Measurements from ENCODE around the gene KCTD10. TPM values are rescaled to one million over a fixed set of nuclear protein-coding genes. Genes with fewer than 3 reads are reported as not detected.

The KCTD10 gene
- total and polyA plus RNA-seq, 2 of the 13 experiments (the other 11 are each of a cell fraction or from before 2014, with no cell fraction given), result 6.9 to 25.4 TPM

DNA sequence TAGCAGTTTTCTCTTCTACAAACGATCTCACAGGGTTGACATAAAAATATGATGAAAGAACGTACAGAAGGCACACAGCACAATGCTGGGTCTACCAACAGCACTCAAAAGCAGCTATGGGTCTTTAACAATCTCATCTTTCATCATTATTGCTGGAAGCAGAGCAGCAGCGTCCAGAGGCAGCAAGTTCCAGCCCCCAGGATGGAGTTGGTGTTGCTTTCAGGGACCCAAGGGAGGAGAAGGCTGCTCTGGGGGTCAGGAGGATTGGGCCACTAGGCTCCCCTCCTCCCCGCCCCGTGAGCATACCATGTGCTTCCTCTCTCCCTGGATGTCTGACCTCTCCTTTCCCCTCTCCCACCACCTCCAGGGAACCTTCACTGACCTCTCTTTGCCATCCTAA, 13.3 kb downstream of the KCTD10 start (continued):
- TF ChIP-seq RORA (CRISPR knock-in tag; IDR thresholded peaks at IDR 0.05) (no peak), ZNF703 (CRISPR knock-in tag; IDR thresholded peaks at IDR 0.05; ENCODE audit: borderline replicate concordance) (no peak)

- peak overlapping the region; percentile 38 for H3K27ac ChIP-seq (ENCODE audit: extremely low read length, insufficient read depth, low read length)
- H4K20me1 ChIP-seq (ENCODE audit: insufficient read depth, low read length), result no peaks in the 10 kb centered on the region; the same call in 1 of the 2 replicates
- TF ChIP-seq, protein P1, sequence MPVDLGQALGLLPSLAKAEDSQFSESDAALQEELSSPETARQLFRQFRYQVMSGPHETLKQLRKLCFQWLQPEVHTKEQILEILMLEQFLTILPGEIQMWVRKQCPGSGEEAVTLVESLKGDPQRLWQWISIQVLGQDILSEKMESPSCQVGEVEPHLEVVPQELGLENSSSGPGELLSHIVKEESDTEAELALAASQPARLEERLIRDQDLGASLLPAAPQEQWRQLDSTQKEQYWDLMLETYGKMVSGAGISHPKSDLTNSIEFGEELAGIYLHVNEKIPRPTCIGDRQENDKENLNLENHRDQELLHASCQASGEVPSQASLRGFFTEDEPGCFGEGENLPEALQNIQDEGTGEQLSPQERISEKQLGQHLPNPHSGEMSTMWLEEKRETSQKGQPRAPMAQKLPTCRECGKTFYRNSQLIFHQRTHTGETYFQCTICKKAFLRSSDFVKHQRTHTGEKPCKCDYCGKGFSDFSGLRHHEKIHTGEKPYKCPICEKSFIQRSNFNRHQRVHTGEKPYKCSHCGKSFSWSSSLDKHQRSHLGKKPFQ (CRISPR knock-in tag; IDR thresholded peaks at IDR 0.05; ENCODE audit: insufficient replicate concordance), result no peak
- peak; percentile 77 for TF ChIP-seq SRF (IDR thresholded peaks at IDR 0.05; ENCODE audit: low read depth, low read length)
- BruUV-seq (replicated peaks), result no TSS peak
- no peak overlapping the region for H3K4me3 ChIP-seq (replicated peaks in 1 of 3; ENCODE audit: insufficient read depth in 1 of 3, low read depth in 2 of 3, low read length in 3 of 3)
- CTCF ChIA-PET (ENCODE audit: low intra/inter-chr PET ratio, low total read pairs), result no interaction called here
- intact Hi-C loops (cut with micrococcal nuclease; ENCODE audit: unreplicated experiment), result no loop called here
- WGBS (ENCODE audit: low lambda C conversion rate), result 42% methylated on average over 14 of the region's 14 CpGs
- DNase-seq (ENCODE audit: low spot score), result peak; percentile 63
- H3K4me1 ChIP-seq (ENCODE audit: insufficient read depth, low read length), result peaks cover 39% of the 10 kb centered on the region
- peak; percentile 47 for ATAC-seq
- H2AFZ ChIP-seq (ENCODE audit: low read length), result no peak overlapping the region
- peak overlapping the region; percentile 67 for H3K4me2 ChIP-seq (ENCODE audit: low read depth, low read length)
- peaks cover 18% of the 10 kb centered on the region for H3K79me2 ChIP-seq (ENCODE audit: insufficient read depth, low read length)
- in situ Hi-C loops (cut with HindIII; ENCODE audit: extremely low pct_ligation_motif_present, low pct_unique_long_range_greater_than_20kb), result no loop called here
- H3K27me3 ChIP-seq (ENCODE audit: control insufficient read depth in 1 of 2, insufficient read depth in 2 of 2, low read length in 2 of 2), result no peaks in the 10 kb centered on the region
- H3K36me3 ChIP-seq (replicated peaks in 1 of 2; ENCODE audit: control insufficient read depth in 1 of 2, insufficient read depth in 2 of 2, low read length in 2 of 2), result peaks cover 15 to 44% of the 10 kb centered on the region in 2 experiments
- no peak overlapping the region; the same call in none of the 2 replicates for H3K9ac ChIP-seq (ENCODE audit: insufficient read depth, low read depth, low read length)
- no peaks in the 10 kb centered on the region for H3K9me3 ChIP-seq (ENCODE audit: low read length)
- POLR2A ChIA-PET, result interaction anchor here (1.5 to 2.9 kb wide), 3 partner anchors 14 to 347 kb away, joined by 4 to 16 read pairs (median 11); partner anchors contain the start of genes ACACB, KCTD10 and UBE3B
- FAIRE-seq, result peak; percentile 18
Observed at GRCh38 chr12:109462868-109463692, 14.0 kb downstream of the KCTD10 start.

Measured in HepG2 (cell line).